GM12878 (cell line): ENCODE data around the gene UNC5B.

Source experiments
- BRCA1 ChIP-seq: IDR thresholded peaks from 2 replicates; pipeline ENCODE4 v1.6.1; 2011; ENCODE audit warnings: low read depth, low read length, improper control_type of control experiment
- ETV6 ChIP-seq, 2 experiments: fragments of 450-650 bp in 1 of 2; IDR thresholded peaks in 1 of 2; conservative IDR thresholded peaks in 1 of 2; 2 replicates each; pipeline ENCODE4 v1.6.1; 2014; ENCODE audit warnings: antibody characterized with exemption in 1 of 2, borderline replicate concordance in 1 of 2, low read depth in 1 of 2, mild to moderate bottlenecking in 1 of 2, moderate library complexity in 1 of 2
- EZH2 ChIP-seq: IDR thresholded peaks from 2 replicates; pipeline ENCODE4 v1.6.1; 2012; ENCODE audit warnings: low read depth, mild to moderate bottlenecking, control low read depth, inconsistent platforms, low read length, borderline replicate concordance; ENCODE audit not compliant: control insufficient read depth
- FOS ChIP-seq: IDR thresholded peaks from 3 replicates; pipeline ENCODE4 v1.6.1; 2011; ENCODE audit warnings: borderline replicate concordance; ENCODE audit not compliant: insufficient read length; ENCODE audit errors: extremely low read depth
- POLR2A ChIP-seq: IDR thresholded peaks from 2 replicates; pipeline ENCODE4 v1.6.1; 2011; ENCODE audit warnings: low read depth, mild to moderate bottlenecking, low read length
- POLR2AphosphoS5 ChIP-seq: IDR thresholded peaks from 2 replicates; pipeline ENCODE4 v1.6.1; 2011; ENCODE audit warnings: mild to moderate bottlenecking, low read length, inconsistent platforms
- RAD21 ChIP-seq: IDR thresholded peaks from 2 replicates; pipeline ENCODE4 v1.6.1; 2011; ENCODE audit warnings: mild to moderate bottlenecking, low read depth, low read length, moderate library complexity; ENCODE audit not compliant: insufficient read depth
- TCF12 ChIP-seq: IDR thresholded peaks from 2 replicates; pipeline ENCODE4 v1.6.1; 2011; ENCODE audit warnings: low read depth, mild to moderate bottlenecking, low read length
- TF ChIP-seq, protein P1 (sequence below), 3 experiments: IDR thresholded peaks in 2 of 3; conservative IDR thresholded peaks in 1 of 3; 2 replicates each; pipeline ENCODE4 v1.5.1; 2011; ENCODE audit warnings: low read depth in 3 of 3, low read length in 3 of 3, mild to moderate bottlenecking in 3 of 3, control low read depth in 2 of 3, moderate library complexity in 2 of 3, inconsistent platforms in 1 of 3, mixed read lengths in 1 of 3; ENCODE audit not compliant: control insufficient read depth in 2 of 3, insufficient read depth in 1 of 3; ENCODE audit errors: extremely low read depth in 1 of 3

DNA sequence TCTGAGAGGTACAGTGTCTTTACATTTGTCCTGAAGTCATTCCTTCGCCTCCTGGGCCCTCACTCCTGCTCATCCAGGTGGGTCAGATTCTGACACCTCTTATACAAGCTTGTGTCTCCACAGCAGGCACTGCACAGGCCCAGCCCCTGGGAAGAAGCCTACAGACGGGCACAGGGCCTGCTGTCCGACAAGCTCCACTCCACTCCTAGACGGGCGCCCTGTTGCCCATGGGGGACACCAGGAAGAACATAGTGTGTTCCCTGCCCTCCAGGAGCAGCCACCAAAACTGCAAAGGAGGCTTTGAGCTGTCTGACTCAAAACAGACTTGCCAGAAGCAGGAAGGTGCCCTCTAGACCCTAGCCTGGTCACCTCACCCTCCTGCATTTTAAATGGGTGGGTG, 61.1 kb downstream of the UNC5B start:
- TF ChIP-seq POLR2AphosphoS5 = no peak
- TF ChIP-seq EZH2 = no peak
- TF ChIP-seq BRCA1 = no peak
- TF ChIP-seq RAD21 = no peak
- TF ChIP-seq TCF12 = no peak
- TF ChIP-seq, protein P1, sequence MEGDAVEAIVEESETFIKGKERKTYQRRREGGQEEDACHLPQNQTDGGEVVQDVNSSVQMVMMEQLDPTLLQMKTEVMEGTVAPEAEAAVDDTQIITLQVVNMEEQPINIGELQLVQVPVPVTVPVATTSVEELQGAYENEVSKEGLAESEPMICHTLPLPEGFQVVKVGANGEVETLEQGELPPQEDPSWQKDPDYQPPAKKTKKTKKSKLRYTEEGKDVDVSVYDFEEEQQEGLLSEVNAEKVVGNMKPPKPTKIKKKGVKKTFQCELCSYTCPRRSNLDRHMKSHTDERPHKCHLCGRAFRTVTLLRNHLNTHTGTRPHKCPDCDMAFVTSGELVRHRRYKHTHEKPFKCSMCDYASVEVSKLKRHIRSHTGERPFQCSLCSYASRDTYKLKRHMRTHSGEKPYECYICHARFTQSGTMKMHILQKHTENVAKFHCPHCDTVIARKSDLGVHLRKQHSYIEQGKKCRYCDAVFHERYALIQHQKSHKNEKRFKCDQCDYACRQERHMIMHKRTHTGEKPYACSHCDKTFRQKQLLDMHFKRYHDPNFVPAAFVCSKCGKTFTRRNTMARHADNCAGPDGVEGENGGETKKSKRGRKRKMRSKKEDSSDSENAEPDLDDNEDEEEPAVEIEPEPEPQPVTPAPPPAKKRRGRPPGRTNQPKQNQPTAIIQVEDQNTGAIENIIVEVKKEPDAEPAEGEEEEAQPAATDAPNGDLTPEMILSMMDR (IDR thresholded peaks at IDR 0.05 in 2 of 3, conservative IDR thresholded peaks at IDR 0.05 in 1 of 3; ENCODE audit: control insufficient read depth in 2 of 3, extremely low read depth in 1 of 3, insufficient read depth in 1 of 3, low read depth in 3 of 3, low read length in 3 of 3) = no peak
- TF ChIP-seq POLR2A = no peak
- no peak for TF ChIP-seq ETV6 (conservative IDR thresholded peaks at IDR 0.05 in 1 of 2, IDR thresholded peaks at IDR 0.05 in 1 of 2; ENCODE audit: borderline replicate concordance in 1 of 2, low read depth in 1 of 2)
- no peak for TF ChIP-seq FOS
